GM19467 (cell line): Measurements from ENCODE around the gene ENG.
A peak's percentile ranks its signal among the peaks of the same experiment; 100 is the strongest.

ENCODE experiments used
- ATAC-seq: cut with Tn5 transposase; IDR thresholded peaks from one replicate; pipeline ENCODE4 v1.9.1; 2021; ENCODE audit warnings: mild to moderate bottlenecking, moderate library complexity; ENCODE audit not compliant: unreplicated experiment

Gene ENG

DNA sequence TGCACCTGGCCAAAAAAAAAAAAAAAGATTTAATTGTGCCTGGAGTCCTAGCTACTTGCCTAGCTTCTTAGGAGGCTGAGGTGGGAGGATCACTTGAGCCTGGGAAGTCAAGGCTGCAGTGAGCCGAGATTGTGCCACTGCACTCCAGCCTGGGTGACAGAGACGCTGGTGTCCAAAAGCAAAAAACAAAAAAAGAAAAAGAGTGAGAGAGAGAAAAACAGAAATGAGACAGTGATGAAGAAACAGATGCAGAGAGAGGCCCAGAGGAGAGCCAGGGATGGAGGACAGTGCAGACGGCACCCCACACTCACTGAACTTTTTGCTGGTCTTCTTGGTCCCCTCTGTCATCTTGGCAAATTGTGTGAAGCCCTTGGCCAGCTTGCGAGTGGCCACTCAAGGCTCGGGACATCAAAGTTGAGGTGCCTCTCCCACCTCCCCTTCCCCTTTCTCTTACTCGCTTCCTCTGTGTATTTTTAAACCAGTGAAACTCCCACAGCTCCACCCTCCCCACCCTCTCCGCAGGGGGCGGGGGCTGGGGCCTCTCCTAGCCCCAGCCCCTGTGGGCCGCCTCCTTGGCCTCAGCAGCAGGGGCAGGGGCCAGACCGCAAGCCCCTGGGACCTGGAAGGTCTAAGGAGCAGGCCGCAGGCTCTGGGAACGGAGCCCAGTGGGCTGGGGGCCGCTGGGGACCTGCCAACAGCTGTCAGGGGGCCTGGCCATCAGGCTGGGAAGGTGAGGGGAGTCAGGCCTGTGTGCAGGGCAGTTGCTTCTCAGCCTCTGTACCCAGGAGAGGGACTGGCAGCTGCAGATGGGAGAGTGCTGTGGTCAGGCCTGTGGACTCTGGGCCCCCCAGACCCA, 76.0 kb downstream of the ENG start, which contains the start of gene SH2D3C:
Gene SH2D3C, minus strand, starts transcription at position 387 of the 856 bp plus-strand sequence. Its CDS starts 39 bp downstream, at position 348.
- no peak for ATAC-seq

DNA sequence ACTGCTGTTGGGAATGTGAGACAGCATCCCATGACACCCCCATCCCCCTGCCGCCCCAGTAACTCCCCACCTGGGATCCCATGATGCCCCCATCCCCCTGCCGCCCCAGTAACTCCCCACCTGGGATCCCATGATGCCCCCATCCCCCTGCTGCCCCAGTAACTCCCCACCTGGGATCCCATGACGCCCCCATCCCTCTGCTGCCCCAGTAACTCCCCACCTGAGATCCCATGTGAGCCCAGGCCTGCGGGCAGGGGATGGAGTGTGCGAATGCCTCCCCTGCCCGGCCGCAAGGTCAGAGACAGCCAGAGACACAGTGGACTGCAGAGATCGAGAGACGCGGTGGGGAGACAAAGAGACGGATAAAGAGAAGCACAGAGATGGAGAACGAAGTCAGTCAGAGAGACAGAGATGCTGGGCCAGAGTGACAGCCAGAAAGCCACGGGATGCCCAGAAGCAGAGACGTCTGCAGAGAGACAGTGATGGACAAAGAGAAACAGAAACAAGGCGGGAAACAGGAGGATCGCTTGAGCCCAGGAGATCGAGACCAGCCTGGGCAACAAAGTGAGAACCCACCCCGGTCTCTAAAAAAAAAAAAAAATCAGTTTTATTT, 77.0 kb downstream of the ENG start:
- ATAC-seq, result no peak

DNA sequence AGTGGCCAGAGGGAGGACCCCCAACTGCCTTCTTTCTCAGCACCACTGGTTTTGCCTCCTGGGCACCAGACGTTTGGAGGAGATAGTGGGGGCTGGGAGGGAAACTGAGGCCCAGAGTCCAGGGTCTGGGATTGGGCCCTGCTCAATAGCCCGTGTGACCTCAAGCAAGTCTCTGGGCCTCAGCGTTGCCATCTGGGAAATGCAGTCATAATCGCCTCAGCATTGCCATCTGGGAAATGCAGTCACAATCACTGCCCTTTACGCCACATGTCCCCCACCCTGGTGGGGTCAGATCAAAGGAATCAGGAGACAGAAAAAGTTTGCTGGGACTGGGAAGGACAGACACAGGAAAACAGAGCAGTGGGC, 77.6 kb downstream of the ENG start:
- no peak for ATAC-seq

DNA sequence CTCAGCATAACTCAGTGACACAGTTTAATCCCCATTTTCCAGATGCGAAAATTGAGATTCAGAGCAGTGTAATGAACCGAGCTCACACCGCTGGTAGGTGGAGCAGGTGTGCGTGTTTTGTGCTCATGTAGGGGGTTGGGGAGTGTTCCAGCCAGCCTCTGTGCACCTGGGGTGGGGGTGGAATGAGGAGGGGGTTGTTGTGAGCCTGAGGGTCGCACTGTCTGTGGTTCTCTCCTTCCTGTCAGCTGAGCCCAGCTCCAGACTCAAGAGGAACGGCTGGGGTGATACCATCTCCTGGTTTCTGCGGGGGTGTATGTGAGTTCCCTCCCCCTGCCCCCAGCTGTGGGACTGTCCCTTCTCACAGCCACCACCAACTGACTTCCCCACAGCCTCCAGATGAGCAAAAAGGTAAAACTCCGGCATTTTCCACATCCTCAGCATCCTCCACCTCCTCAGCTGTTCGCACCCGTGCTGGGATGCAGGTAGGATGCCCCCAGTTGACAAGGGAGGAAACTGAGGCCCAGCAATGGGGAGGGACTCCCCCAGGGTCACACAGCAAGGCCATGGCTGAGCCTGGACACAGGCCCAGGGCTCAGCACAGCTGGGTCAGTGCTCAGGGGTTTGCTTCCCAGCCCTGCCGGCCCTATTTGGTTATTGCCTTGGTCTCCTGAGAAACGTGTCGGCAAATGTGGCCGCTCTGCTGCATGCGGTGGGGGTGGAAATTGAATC, 78.1 kb downstream of the ENG start:
- no peak for ATAC-seq

DNA sequence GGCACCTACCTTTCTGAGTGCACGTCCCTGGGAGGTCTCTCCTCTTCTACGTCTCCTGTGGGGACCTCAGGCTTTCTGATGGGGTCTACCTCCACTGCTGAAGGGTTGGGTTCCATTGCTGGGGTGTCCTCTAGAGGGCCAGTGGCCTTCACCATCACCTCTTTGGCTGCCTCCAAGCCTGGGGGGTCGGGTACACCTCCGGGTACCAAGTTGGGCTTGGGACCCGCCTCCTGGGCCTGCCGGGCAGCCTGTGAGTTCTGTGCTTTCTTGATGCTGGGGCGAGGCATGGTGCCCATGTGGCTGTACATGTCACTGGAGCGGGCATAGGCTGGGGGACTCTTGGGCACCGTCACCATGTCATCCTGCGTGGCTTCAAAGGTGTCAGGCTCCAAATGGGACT, 80.5 kb downstream of the ENG start:
- no peak for ATAC-seq

DNA sequence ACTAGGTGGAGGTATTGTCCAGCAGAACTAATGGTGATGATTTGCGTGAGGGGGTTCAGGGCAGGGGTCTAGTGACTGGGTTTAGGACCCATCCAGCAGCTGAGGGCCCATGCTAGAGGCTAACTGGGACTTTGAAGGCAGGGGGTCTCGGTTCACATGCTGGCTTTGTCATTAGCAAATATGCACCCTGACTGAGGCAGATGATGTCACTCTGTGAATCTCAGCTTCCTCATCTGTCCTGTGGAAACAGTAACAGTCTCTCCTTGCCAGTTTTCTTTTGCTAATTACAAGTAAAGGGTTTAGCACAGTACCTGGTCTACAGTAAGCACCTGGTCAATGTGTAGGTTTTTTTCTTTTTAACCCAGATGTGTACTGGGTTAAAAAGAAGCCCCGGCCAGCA, 81.2 kb downstream of the ENG start:
- no peak for ATAC-seq

DNA sequence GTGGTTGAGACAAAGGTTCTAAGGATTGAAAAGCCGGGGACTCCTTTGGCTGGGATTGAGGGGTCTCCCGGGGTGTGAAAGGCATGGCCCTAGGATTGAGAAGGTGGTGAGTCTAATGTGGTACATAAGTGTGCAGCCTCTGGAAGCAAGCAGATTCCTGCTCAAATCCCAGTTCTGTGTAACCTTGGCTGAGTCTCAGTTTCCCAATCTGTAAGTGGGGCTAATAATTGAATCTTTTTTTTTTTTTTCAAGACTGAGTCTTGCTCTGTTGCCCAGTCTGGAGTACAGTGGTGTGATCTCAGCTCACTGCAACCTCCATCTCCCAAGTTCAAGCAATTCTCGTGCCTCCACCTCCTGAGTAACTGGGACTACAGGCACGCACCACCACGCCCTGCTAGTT, 81.9 kb downstream of the ENG start:
- no peak for ATAC-seq

DNA sequence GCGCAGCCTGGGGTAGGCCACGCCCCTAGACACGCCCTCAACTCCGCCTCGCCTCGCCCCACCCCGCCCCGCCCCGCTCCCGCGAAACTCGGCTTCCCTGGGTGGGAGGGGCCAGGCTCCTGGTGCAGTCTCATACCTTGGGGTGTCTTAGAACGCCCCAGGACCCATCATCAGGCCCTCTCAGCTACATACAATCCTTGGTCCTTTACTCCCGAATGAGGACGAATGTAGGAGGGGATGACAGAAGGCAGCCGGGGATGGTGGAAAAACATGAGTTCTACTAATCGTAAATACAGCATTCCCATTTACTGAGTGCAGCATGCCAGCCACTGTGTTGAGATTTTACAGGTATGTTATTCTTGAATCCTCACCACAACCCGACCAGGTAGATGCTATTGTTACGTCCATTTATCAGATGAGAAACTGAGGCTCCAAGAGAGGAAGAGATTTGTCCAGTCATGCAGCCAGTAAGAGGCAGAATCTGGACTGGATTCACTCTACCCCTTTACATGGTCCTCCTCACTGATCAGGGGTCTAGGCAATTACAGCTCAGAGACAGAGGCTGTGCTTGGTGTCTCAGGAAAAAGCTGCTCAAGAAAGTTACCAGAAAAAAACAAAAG, 82.8 kb downstream of the ENG start:
- ATAC-seq, result no peak

DNA sequence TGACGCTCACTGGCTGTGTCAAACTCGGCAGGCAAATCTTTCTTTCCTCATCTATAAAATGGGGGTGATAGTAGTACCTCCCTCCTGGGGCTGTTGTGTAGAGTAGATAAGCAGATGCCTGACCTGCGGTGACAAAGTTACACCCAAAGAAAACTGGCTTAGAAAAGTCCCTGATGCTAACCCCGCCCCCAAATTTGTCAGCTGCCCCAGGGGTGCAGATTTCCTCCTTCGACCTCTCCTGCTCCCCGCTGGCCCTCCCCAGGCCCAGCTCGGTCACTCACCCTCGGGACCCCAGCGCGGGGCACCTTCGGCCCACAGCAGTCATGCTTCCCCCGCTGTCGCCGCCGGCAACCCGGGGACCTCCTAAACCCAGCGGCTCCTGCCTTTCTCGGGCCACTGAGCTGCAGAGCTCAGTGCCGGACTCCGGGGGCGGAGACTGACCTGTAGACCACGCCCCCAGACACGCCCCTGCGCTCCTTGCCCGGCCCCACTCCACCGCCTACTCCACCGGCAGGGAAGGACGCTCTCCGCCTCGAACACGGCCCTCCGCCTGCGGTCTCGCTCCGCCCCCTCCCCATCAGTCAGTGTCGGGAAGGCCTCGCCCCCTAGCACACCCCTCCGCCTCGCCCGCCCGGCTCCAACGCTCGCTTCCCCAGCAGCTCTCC, 83.4 kb downstream of the ENG start:
- peak; percentile 82 for ATAC-seq

DNA sequence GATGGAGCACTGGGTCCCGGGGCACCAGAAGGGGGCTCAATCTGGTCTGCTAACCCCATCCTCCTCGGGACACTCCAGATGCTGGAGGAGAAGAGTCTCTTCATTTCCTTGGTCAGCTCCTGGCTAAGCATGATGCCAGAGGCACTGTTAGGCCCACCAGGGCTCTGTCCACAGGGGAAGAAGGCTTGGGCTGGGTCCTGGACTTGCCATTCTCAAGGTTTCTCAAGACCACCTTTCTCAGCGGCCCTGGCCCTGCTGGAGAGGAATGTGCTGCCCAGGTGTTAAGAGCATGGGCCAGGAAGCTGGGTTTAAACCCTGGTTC, 83.9 kb downstream of the ENG start:
- ATAC-seq, result no peak

DNA sequence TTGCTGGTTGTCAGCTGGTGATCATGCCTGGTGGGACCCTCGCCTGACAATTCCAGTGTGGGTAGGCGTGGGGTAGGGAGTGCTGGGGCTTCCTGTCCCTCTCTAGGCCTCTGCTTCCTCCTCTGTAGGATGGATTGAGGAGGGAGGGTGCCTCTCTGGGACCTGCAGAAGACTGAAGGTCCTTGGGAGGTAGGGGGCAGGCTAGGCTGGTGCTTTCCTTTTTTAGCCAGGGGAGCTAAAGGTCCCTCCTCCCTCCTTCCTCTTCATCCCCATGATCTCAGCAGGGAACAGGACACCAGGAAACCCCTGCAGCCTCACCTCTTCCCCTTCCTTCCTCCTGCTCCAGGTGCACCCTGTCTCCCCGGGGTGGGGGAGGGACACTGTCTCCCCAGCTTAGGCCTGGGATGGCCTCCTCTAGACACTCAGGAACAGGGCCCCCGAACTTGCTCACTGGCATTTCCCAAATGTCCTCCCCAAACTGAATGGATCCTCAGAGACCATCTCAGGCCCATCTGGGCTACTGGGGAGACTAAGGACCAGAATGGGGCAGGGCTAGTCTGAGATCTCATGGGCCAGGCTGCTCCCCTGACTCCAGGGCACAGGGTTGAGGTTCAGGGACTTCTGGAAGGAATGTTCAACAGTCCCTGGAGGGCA, 84.4 kb downstream of the ENG start:
- ATAC-seq, result no peak

DNA sequence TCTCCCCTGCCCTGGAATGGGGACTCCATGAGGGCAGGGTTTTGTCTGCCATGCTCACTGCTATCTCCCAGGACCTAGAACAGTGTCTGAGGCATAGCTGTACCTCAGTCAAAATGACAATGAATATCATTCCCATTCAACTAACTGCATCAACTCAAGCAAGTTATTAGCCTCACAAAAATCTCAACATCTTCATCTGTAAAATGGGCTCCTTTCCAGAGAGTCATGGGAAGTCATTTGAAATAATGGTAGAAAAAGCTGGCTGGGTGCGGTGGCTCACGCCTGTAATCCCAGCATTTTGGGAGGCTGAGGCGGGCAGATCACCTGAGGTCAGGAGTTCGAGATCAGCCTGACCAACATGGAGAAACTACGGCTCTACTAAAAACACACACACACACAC, 85.4 kb downstream of the ENG start:
- no peak for ATAC-seq

DNA sequence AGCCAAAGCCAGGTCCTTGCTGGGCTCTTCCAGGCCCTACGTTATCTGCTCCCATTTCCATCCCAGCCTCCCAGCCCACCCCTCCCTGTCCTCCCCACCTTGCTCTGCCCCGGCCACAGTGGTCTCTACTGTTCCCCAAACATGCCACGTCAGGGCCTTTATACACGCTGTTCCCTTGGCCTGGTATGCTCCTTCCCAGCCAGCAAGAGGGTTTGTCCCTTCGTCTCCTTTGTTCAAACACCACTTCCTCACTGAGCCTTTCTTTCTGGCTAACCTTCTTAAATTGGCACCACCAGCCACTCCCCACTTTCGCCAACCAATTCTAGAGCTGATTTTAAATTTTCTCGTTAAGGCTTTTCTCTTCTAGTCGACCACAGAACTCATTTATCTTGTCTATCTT, 85.8 kb downstream of the ENG start:
- no peak for ATAC-seq

DNA sequence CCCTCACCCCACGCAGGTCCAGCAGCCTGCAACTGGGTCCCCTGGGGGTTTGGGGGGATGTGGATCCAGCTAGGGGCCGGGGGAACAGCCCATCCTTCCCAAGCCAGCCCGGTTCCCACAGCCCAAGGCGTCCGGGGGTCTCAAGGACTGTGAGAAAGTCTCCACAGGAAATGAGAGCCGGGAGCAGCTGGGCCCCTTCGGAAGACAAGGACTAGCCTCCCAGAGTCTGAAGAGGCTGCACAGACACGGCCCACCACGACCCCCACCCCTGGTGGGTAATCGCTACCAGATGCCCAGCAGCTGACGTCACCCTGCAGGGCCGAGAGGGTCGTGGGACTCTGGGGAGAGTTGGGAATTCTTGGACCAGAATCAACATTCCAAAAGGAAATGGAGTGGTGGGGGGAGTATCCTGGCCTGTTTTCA, 86.5 kb downstream of the ENG start:
- ATAC-seq, result no peak

DNA sequence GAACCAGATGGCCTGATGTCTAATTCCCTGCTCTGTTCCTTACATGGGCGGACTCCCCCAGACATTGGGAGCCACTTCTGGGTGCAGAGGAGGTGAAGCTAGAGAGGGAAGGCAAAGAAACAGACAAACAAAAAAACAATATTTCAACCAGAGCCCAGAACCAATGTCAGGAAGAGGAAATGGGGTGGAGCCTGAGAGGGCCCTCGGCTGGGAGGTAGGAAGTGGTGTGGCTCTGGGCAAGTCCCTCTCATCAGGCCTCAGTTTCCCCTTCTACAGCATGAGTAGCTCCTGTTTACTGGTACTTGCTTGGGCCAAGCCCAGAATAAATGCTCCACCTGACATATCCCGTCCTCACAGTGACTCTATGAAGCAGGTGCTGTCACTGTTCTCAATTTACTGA, 87.0 kb downstream of the ENG start:
- no peak for ATAC-seq

DNA sequence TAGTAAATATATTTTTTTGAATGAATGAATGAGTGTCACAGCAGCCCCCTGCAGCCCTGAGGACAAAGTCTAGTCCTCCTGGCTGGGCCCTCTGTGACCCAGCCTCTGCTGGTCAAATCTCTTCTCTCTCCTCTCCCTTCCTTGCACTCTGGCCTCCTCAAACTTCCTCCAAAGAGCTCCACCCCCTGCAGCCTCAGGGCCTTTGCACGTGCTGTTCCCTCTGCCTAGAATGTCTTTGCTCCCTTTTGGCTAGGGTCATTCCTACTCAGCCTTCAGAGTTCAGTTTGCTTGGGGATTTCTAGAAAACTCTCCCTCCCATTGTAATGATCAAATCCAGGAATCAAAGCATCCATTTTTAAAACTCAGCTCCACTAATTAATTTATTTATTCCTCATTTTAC, 89.0 kb downstream of the ENG start:
- ATAC-seq, result no peak
